ENCODE data around the gene QPRT.
"Not testable (repeated sequence)": the region's sequence is repeated elsewhere in the genome, so short reads cannot be mapped to it uniquely, and the experiment has no call there.

Gene QPRT

GRCh38 chr16:29663016-29663806 is 15.8 kb upstream of the QPRT start, which contains the start of gene SPN:
SPN (plus strand) TSS chr16:29663247; CDS start chr16:29663729, 482 bp downstream.
- DNase-seq (ENCODE audit: low spot score) = no peak

- no peak for DNase-seq (ENCODE audit: low spot score)
Observed at GRCh38 chr16:29663807-29664090, 15.2 kb upstream of the QPRT start.

GRCh38 chr16:29664091-29664921 is 14.7 kb upstream of the QPRT start:
- no peak for DNase-seq (ENCODE audit: low spot score)

- no peak for DNase-seq (ENCODE audit: low spot score)
Observed at GRCh38 chr16:29665294-29666077, 13.5 kb upstream of the QPRT start.

- DNase-seq (ENCODE audit: low spot score) = not testable (repeated sequence)
Observed at GRCh38 chr16:29667322-29667610, 11.7 kb upstream of the QPRT start.

- DNase-seq (ENCODE audit: low spot score) = no peak
Observed at GRCh38 chr16:29667755-29668154, 11.2 kb upstream of the QPRT start.

GRCh38 chr16:29668267-29668666 is 10.7 kb upstream of the QPRT start:
- DNase-seq (ENCODE audit: low spot score) = no peak

GRCh38 chr16:29673501-29673900 is 5.5 kb upstream of the QPRT start:
- no peak for DNase-seq (ENCODE audit: low spot score)

- no peak for DNase-seq (ENCODE audit: low spot score)
Observed at GRCh38 chr16:29674188-29674587, 4.8 kb upstream of the QPRT start.

GRCh38 chr16:29675811-29676643 is 3.0 kb upstream of the QPRT start:
- DNase-seq (ENCODE audit: low spot score) = peak; percentile 51

- DNase-seq (ENCODE audit: low spot score) = no peak
Observed at GRCh38 chr16:29676989-29677785, 1.8 kb upstream of the QPRT start.

GRCh38 chr16:29680180-29680598 is 1.2 kb downstream of the QPRT start:
- DNase-seq (ENCODE audit: low spot score) = no peak

- no peak for DNase-seq (ENCODE audit: low spot score)
Observed at GRCh38 chr16:29683543-29684090, 4.6 kb downstream of the QPRT start.

- DNase-seq (ENCODE audit: low spot score) = no peak
Observed at GRCh38 chr16:29684679-29685078, 5.7 kb downstream of the QPRT start.

- DNase-seq (ENCODE audit: low spot score) = no peak
Observed at GRCh38 chr16:29686740-29687332, 7.9 kb downstream of the QPRT start.

GRCh38 chr16:29687755-29688154 is 8.8 kb downstream of the QPRT start:
- DNase-seq (ENCODE audit: low spot score) = no peak

GRCh38 chr16:29688172-29688571 is 9.2 kb downstream of the QPRT start:
- DNase-seq (ENCODE audit: low spot score) = no peak

- DNase-seq (ENCODE audit: low spot score) = not testable (repeated sequence)
Observed at GRCh38 chr16:29689490-29690351, 10.7 kb downstream of the QPRT start.

GRCh38 chr16:29692606-29693005 is 13.6 kb downstream of the QPRT start:
- DNase-seq (ENCODE audit: low spot score) = not testable (repeated sequence)

Measured in AG20443 (cell line).